Fibroblast of upper back skin (primary cell): ENCODE results near the gene NELFCD.
"Not testable (repeated sequence)": the region's sequence is repeated elsewhere in the genome, so short reads cannot be mapped to it uniquely, and the experiment has no call there.

ENCODE experiments used
- DNase-seq: peaks from one replicate; pipeline ENCODE4 v3.0.0-alpha.2; 2013

NELFCD gene

GRCh38 chr20:58975353-58975752 is 5.7 kb upstream of the NELFCD start:
- DNase-seq = no peak

- no peak for DNase-seq
Measured at GRCh38 chr20:58976061-58976730, 4.9 kb upstream of the NELFCD start.

- no peak for DNase-seq
Measured at GRCh38 chr20:58978351-58979190, 2.5 kb upstream of the NELFCD start.

- DNase-seq = peak; percentile 13
Measured at GRCh38 chr20:58981628-58982364, 740 bp downstream of the NELFCD start.

- DNase-seq = no peak
Measured at GRCh38 chr20:58982406-58983114, 1.5 kb downstream of the NELFCD start.

- DNase-seq = not testable (repeated sequence)
Measured at GRCh38 chr20:58983115-58983468, 2.0 kb downstream of the NELFCD start.

- DNase-seq = no peak
Measured at GRCh38 chr20:58984691-58985090, 3.6 kb downstream of the NELFCD start.

GRCh38 chr20:58985656-58986055 is 4.6 kb downstream of the NELFCD start:
- no peak for DNase-seq

- DNase-seq = no peak
Measured at GRCh38 chr20:58986286-58986967, 5.4 kb downstream of the NELFCD start.

- no peak for DNase-seq
Measured at GRCh38 chr20:58986968-58987517, 6.0 kb downstream of the NELFCD start.

- DNase-seq = no peak
Measured at GRCh38 chr20:58987790-58988564, 6.9 kb downstream of the NELFCD start.

- no peak for DNase-seq
Measured at GRCh38 chr20:58988565-58988882, 7.5 kb downstream of the NELFCD start.

GRCh38 chr20:58989196-58989595 is 8.1 kb downstream of the NELFCD start:
- no peak for DNase-seq

GRCh38 chr20:58990651-58991445 is 9.8 kb downstream of the NELFCD start:
- no peak for DNase-seq

- no peak for DNase-seq
Measured at GRCh38 chr20:58991715-58992114, 10.7 kb downstream of the NELFCD start.

- no peak for DNase-seq
Measured at GRCh38 chr20:58992911-58993310, 11.9 kb downstream of the NELFCD start.

- no peak for DNase-seq
Measured at GRCh38 chr20:58993332-58994248, 12.5 kb downstream of the NELFCD start.

GRCh38 chr20:58994390-58995159 is 13.5 kb downstream of the NELFCD start:
- no peak for DNase-seq
